RWPE2 (cell line): ENCODE results near the gene ZNF573.
A peak's percentile ranks its signal among the peaks of the same experiment; 100 is the strongest.

ENCODE experiments used
- ATAC-seq: fragments of 200-7000 bp; cut with Tn5 transposase; 3 replicates; pipeline ENCODE4 v1.9.1; 2021; ENCODE audit warnings: low read depth
- DNase-seq: peaks from one replicate; pipeline ENCODE4 v3.0.0-alpha.2; 2020; ENCODE audit warnings: low spot score
- H3K27ac ChIP-seq: fragments of 450-650 bp; 2 replicates; pipeline ENCODE4 v1.5.1; 2017; ENCODE audit warnings: mild to moderate bottlenecking; ENCODE audit not compliant: poor library complexity, severe bottlenecking
- H3K27me3 ChIP-seq: fragments of 250-450 bp; sonication (Bioruptor Pico); 2 replicates; pipeline ENCODE4 v1.5.1; 2021; ENCODE audit warnings: mild to moderate bottlenecking, moderate library complexity; ENCODE audit not compliant: insufficient read depth, poor library complexity, severe bottlenecking
- H3K36me3 ChIP-seq: fragments of 250-450 bp; sonication (Bioruptor Pico); 2 replicates; pipeline ENCODE4 v1.5.1; 2020; ENCODE audit warnings: low read depth, mild to moderate bottlenecking, moderate library complexity
- H3K4me1 ChIP-seq: fragments of 250-450 bp; sonication (Bioruptor Pico); 2 replicates; pipeline ENCODE4 v1.5.1; 2021; ENCODE audit warnings: mild to moderate bottlenecking, moderate library complexity; ENCODE audit not compliant: insufficient read depth, poor library complexity, severe bottlenecking
- H3K4me3 ChIP-seq: fragments of 250-450 bp; sonication (Bioruptor Pico); 2 replicates; pipeline ENCODE4 v1.5.1; 2021; ENCODE audit warnings: mild to moderate bottlenecking, moderate library complexity; ENCODE audit not compliant: severe bottlenecking
- H3K9me3 ChIP-seq: fragments of 250-450 bp; sonication (Bioruptor Pico); 2 replicates; pipeline ENCODE4 v1.5.1; 2021; ENCODE audit warnings: mild to moderate bottlenecking, moderate library complexity; ENCODE audit not compliant: severe bottlenecking
- CTCF ChIP-seq: fragments of 450-650 bp; IDR thresholded peaks from one replicate; pipeline ENCODE4 v1.5.1; 2017; ENCODE audit warnings: mild to moderate bottlenecking, moderate library complexity; ENCODE audit not compliant: poor library complexity, severe bottlenecking

The ZNF573 gene

GRCh38 chr19:37738371-37738770, 41.0 kb downstream of the ZNF573 start:
- ATAC-seq, result no peak
- no peak for DNase-seq
- no peak overlapping the region for H3K4me3 ChIP-seq
- no peaks in the 10 kb centered on the region for H3K27me3 ChIP-seq
- peaks cover 12% of the 10 kb centered on the region for H3K9me3 ChIP-seq
- no peak overlapping the region for H3K27ac ChIP-seq
- H3K36me3 ChIP-seq, result peaks cover 17% of the 10 kb centered on the region
- no peaks in the 10 kb centered on the region for H3K4me1 ChIP-seq
- no peak for TF ChIP-seq CTCF

GRCh38 chr19:37725181-37725580, 54.2 kb downstream of the ZNF573 start:
- no peak overlapping the region for H3K4me3 ChIP-seq
- H3K36me3 ChIP-seq, result no peaks in the 10 kb centered on the region
- no peak overlapping the region for H3K27ac ChIP-seq
- H3K4me1 ChIP-seq, result no peaks in the 10 kb centered on the region
- H3K9me3 ChIP-seq, result no peaks in the 10 kb centered on the region
- DNase-seq (no peak), ATAC-seq (no peak)
- TF ChIP-seq CTCF, result no peak
- no peaks in the 10 kb centered on the region for H3K27me3 ChIP-seq

- DNase-seq, result no peak
- H3K4me3 ChIP-seq, result peak overlapping the region; percentile 72
- ATAC-seq, result no peak
- no peaks in the 10 kb centered on the region for H3K4me1 ChIP-seq
- no peaks in the 10 kb centered on the region for H3K27me3 ChIP-seq
- TF ChIP-seq CTCF, result peak; percentile 63
- no peak overlapping the region for H3K27ac ChIP-seq
- H3K9me3 ChIP-seq, result no peaks in the 10 kb centered on the region
- H3K36me3 ChIP-seq, result no peaks in the 10 kb centered on the region; the same call in 1 of the 2 replicates
Measured at GRCh38 chr19:37719927-37720265, 59.5 kb downstream of the ZNF573 start.

- ATAC-seq (peak; percentile 91), DNase-seq (peak; percentile 85)
- H3K9me3 ChIP-seq, result no peaks in the 10 kb centered on the region
- no peaks in the 10 kb centered on the region for H3K4me1 ChIP-seq
- TF ChIP-seq CTCF, result peak; percentile 82
- peaks cover 5% of the 10 kb centered on the region; the same call in 1 of the 2 replicates for H3K36me3 ChIP-seq
- H3K4me3 ChIP-seq, result peak within 1 kb of the TSS; percentile 72
- H3K27ac ChIP-seq, result peak within 1 kb of the TSS; percentile 22
- no peaks in the 10 kb centered on the region for H3K27me3 ChIP-seq
Measured at GRCh38 chr19:37719111-37719926, 60.1 kb downstream of the ZNF573 start, which contains the start of gene ZNF607. TSS of gene ZNF607 (minus strand) at chr19:37719761. CDS start at chr19:37711618, 8,143 bp downstream.

GRCh38 chr19:37718304-37718703, 61.1 kb downstream of the ZNF573 start:
- no peak for DNase-seq
- Histone ChIP-seq H3K27me3 (no peaks in the 10 kb centered on the region), H3K36me3 (peaks cover 5% of the 10 kb centered on the region; the same call in 1 of the 2 replicates), H3K9me3 (no peaks in the 10 kb centered on the region), H3K4me1 (no peaks in the 10 kb centered on the region), H3K27ac (peak overlapping the region; percentile 22), H3K4me3 (peak overlapping the region; percentile 72)
- no peak for ATAC-seq
- no peak for TF ChIP-seq CTCF
